CMK (cell line): ENCODE data around the gene CHMP4B.

ENCODE experiments used
- DNase-seq: peaks from one replicate; pipeline ENCODE4 v3.0.0-alpha.2; 2010; ENCODE audit warnings: low read depth

CHMP4B gene

DNA sequence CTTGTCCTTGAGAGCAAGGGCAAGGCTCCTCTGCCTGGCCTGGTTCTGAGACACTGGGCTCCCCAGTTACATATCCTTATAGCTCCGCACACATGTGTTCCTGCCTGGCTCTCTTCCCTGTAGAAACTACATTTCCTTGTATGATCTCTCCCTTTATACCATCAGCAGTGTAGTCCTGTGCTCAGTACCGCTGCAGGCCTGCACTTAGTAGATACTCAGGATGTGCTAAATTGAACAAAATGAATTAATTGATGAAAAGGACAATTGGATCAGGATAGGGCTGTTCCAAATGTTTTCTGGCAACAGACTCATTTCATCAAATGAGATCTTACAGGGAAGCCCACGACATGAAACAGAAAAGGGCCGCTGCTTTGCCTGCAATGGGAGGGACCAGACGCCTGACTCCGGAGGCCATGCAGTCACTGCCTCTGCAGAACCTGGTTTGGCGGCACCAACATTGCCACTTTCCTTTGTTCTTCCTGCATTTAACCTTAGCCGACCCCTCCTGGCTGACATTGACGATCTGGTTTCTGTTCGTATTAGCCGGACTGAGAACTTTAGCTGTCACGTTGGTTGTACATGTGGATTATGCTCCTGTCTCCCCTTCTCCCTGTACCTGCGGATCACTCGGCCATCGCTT is 53.3 kb downstream of the CHMP4B start:
- no peak for DNase-seq

DNA sequence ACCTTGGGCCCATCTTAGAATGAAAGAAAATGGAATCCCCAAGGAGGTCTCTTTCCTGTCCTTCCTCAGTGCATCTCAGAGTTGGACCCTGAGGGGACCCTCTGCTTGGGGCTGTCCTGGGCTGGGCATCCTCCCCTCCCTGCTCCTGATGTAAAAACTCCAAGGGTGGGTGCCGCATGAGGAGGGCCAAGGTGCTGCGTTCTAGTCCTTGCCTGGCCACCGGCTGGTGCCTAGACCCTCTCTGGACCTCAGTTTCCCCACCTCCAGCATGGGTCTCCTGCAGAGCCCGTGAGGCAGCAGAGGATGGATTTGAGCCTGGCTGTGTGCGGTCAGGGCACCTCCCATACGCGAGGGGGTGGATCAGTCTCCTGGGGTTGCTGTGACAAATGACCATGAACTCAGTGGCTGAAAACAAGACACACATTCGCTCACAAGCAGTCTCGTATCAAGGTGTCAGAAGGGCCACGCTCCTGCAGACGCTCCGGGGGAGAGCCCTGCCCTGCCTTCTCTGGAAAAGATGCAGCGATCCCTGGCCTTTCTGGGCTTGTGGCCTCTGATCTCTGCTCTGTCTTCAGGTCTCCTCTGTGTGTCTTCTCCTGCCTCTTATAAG is 54.7 kb downstream of the CHMP4B start:
- DNase-seq: no peak

DNA sequence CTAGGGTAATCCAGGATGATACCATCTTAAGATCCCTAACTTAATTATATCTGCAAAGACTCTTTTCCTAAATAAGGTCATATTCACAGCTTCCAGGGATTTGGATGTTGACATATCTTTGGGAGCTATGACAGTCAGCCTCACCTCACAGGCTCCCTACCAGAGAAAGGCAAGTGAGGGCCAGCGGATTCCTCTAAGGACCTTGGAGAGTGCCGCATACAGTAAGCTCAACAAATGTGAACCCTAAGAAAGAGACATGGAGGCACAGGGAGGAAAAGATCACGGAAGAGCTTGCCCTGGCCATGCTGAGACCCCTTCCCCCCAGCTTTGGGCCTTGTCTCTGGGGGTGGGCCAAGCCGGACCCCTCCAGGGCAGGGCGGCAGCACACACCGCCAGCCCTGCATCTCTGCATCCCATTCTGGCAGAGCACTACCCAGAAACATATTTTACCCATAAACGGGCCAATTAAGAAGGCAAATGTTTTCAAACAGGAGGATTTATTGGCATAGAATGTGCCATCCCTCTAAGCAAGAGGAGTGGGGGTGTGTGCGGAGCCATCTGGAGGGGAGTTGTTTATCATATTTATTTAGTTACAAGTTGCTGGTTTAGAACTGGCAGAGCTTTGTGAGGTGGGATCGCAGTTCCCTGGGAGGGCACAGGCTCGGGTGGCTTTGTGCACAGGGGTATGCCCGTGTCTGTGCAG is 55.4 kb downstream of the CHMP4B start:
- no peak for DNase-seq

- no peak for DNase-seq
Observed at GRCh38 chr20:33868042-33868441, 56.9 kb downstream of the CHMP4B start.

DNA sequence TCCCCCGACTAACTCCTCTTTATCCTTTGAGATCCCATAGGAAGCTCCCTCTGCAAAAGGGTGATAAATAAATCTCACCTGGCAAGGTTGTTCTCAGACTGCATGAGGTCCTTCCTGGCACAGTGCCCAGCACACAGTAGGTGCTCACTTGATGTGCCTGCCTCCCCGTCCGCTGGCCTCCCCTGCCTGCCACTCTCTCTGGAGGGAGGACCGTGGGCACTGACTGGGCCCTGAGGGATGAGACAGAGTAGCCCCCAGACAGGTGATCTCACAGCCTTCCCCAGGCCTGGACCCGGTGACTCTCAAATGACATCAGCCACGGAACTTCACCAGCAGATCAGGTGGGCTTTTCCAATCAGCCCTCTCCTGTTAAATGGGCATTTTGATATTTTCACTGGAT is 57.4 kb downstream of the CHMP4B start:
- no peak for DNase-seq

GRCh38 chr20:33869283-33869682 is 58.1 kb downstream of the CHMP4B start:
- DNase-seq: no peak

DNA sequence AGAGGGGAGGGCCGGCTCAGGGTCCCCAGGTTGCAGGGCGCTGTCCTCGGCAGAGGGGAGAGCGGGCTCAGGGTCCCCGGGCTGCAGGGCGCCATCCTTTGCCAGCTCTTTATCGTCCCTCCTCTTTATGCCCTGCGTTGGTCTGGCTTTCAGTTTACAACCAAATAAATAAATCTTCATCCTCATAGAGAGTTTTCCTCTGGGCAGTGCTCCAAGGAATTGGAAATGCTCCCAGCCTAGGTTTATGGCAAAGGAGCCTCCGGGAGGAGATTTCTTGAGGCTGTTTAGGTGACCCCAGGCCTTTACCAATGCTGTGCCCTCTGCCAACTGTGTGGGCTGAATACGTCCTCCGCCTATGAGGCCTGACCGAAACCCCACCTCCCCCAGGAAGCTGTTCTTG is 60.2 kb downstream of the CHMP4B start:
- no peak for DNase-seq

GRCh38 chr20:33874129-33874528 is 63.0 kb downstream of the CHMP4B start:
- no peak for DNase-seq

- no peak for DNase-seq
Observed at GRCh38 chr20:33875055-33875454, 63.9 kb downstream of the CHMP4B start.

- no peak for DNase-seq
Observed at GRCh38 chr20:33875534-33876026, 64.4 kb downstream of the CHMP4B start.

GRCh38 chr20:33878583-33878982 is 67.4 kb downstream of the CHMP4B start:
- DNase-seq: no peak

- DNase-seq: no peak
Observed at GRCh38 chr20:33880396-33880795, 69.2 kb downstream of the CHMP4B start.

GRCh38 chr20:33881989-33882388 is 70.8 kb downstream of the CHMP4B start:
- no peak for DNase-seq

GRCh38 chr20:33882481-33882880 is 71.3 kb downstream of the CHMP4B start:
- no peak for DNase-seq

GRCh38 chr20:33883164-33883563 is 72.0 kb downstream of the CHMP4B start:
- DNase-seq: no peak

DNA sequence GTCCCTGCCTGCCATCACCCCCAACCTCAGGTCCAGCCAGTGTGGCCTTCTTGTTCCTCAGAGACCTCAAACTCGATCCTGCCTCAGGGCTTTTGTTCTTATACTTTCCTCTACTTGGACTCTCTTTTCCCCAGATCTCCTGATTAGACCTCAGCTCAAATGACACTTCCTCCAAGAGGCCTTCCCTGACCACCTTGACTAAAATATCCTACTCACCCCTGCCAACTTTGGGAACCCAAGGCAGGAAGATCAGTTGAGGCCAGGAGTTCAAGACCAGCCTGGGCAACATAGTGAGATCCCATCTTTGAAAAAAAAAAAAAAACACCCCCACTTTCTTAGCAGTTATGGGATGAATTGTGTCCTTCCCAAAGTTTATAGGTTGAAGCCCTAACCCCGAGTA is 73.5 kb downstream of the CHMP4B start:
- DNase-seq: no peak

GRCh38 chr20:33889312-33889711 is 78.2 kb downstream of the CHMP4B start:
- no peak for DNase-seq

DNA sequence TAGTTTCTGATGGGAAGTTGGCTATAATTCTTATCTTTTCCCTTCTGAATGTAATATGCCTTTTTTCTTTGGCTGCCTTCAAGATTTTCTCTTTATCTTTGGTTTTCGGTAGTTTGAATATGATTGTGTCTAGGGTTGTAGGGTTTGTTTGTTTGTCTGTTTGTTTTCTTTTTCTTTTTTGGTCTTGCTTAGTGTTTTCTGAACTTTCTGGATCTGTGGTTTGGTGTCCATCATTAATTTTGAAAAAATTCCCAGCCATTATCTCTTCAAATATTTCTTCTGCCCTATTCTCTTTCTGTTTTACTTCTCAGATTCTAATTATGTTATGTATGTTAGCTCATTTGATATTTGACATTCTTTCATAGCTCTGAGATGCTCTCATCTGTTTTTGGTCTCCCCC is 79.4 kb downstream of the CHMP4B start:
- no peak for DNase-seq

DNA sequence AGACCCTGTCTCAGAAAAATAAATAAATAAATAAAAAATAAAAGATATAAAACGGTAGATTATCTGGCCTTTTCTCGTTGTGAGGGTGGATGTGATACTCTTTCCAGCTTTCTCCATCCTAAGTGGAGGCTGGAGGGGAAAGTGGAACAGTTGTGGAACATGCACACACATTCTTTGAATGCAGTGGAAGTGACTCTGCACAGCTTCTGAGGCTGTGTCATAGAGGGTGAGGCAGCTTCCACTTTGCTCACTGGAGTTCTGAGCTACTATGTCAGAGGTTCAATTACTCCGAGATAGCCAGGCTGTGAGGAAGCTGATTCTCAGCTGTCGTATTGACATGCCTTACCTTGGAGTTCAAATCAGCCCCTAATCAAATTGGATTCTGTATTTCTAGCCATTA is 82.2 kb downstream of the CHMP4B start:
- DNase-seq: no peak

GRCh38 chr20:33894798-33895197 is 83.7 kb downstream of the CHMP4B start:
- DNase-seq: no peak

- no peak for DNase-seq
Observed at GRCh38 chr20:33896509-33896908, 85.4 kb downstream of the CHMP4B start.

DNA sequence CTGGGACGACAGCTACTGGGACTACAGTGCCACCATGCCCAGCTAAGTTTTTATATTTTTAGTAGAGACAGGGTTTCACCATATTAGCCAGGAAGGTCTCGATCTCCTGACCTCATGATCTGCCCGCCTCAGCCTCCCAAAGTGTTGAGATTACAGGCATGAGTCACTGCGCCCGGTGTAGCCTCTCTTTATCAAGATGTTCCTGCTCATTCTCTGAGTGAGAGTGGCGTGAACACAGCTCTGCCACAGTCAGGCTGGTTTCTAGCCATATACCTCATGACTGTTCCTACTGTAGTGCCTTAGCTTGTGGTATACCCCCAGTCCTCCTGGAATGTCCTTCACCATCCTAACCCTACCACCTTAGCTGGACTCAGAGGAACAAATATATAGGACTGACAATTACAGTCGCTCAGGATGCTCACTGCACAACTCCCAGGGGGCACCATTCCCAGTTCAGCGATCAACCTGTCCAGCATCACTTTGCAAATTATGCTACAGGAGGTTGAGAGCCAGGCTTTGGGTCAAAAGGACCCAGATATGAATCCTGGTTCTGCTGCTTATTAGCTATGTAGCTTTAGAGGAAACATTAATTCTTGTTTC is 86.3 kb downstream of the CHMP4B start:
- no peak for DNase-seq

DNA sequence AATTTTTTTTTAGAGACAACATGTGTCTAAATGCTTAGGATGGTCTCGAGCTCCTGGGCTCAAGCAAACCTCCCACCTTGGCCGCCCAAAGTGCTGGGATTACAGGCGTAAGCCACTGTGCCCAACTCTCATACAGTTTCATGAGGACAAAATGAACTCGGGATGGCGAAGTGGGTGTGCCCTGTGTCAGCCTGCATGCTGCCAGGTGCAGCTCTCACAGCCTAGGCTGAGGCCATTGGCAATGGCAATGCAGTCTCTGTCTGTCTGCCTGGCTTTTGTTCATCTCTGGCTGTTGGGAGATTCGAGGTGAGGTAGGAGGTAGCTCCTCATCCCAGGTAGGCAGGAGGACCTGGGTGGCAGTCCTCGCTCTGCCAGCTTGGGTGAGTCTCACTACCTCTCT is 88.0 kb downstream of the CHMP4B start:
- DNase-seq: no peak
